PC-3 (cell line): ENCODE results near the gene DMD.

ENCODE experiments used
- EZH2 ChIP-seq: fragments of 300-600 bp; sonication (generic); IDR thresholded peaks from one replicate; pipeline ENCODE4 v1.6.1; 2017; ENCODE audit warnings: antibody characterized with exemption, mild to moderate bottlenecking, low read length; ENCODE audit not compliant: unreplicated experiment
- TF ChIP-seq, protein P1 (sequence below): fragments of 300-600 bp; sonication (generic); conservative IDR thresholded peaks from 2 replicates; pipeline ENCODE4 v1.5.1; 2017; ENCODE audit warnings: antibody characterized with exemption, low read depth, mild to moderate bottlenecking, low read length

DNA sequence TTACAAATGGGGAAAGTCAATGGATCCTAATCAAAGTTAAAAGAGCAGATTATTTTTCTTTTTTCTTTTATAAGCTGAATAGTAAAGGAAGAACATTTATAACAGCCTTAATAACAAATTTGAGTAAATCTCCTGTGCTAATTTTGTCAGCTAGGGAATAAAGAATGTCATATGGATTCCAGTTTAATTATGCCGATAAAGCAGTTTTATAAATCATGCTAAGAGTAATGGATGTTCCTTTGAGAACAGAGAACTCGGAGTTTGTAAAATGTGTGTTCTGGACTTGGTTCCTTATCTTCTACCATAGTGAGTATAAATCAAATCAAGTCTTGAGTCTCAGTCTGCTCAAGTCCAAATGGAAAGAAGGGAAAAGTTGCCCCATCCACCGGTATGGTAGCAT lies 1959.2 kb downstream of the DMD start:
- TF ChIP-seq, protein P1, sequence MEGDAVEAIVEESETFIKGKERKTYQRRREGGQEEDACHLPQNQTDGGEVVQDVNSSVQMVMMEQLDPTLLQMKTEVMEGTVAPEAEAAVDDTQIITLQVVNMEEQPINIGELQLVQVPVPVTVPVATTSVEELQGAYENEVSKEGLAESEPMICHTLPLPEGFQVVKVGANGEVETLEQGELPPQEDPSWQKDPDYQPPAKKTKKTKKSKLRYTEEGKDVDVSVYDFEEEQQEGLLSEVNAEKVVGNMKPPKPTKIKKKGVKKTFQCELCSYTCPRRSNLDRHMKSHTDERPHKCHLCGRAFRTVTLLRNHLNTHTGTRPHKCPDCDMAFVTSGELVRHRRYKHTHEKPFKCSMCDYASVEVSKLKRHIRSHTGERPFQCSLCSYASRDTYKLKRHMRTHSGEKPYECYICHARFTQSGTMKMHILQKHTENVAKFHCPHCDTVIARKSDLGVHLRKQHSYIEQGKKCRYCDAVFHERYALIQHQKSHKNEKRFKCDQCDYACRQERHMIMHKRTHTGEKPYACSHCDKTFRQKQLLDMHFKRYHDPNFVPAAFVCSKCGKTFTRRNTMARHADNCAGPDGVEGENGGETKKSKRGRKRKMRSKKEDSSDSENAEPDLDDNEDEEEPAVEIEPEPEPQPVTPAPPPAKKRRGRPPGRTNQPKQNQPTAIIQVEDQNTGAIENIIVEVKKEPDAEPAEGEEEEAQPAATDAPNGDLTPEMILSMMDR: no peak
- no peak for TF ChIP-seq EZH2
